Measurements from ENCODE around the gene ANXA6. TPM values are rescaled to one million over a fixed set of nuclear protein-coding genes. Genes with fewer than 3 reads are reported as not detected.
A peak's percentile ranks its signal among the peaks of the same experiment; 100 is the strongest.

ANXA6 gene
- total and polyA plus RNA-seq, 9 of the 15 experiments (the other 6 are each of a cell fraction or from before 2014, with no cell fraction given): 0.70 to 13.2 (median 8.3) TPM

DNA sequence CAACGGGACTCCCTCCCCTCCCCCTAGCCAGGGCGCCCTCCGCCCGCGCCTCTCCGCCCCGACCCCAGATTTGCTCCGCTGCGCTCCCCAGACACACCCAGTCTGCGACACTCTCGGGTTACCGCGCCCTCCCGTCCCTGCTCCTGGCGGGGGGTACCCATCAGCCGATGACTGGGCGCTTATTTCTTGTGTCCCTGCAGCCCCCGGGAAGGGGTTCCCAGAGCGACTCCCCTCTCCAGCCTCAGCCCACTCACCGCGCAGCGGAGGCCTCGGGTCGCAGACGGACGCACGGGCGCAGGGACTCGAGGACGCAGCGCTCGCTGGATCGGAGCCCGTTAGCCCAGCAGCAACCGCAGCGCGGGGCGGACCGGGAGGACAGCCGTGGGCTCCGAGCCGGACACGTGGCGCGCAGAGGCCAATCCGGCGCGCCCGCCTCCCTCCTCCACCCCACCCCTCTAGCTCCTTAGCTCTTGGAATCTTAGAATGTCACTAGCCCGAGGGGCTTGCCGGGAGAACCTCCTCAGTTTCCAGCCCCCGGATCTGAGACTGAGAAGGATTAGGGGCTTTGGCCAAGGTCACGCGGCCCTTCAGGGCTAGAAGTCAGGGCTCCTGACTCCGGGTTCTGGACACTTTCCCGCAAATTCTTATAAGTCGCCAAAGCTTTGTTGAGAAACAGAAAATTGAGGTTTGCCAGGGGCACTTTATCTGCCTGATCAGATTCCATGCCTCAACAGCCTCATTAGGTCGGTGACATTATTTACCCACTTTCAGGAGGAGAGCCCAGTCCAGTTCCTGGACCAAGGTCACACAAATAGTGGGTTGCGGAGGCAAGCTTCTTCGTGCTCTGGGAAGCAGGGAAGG is at the start of gene ANXA6 (continued):
- peak; percentile 66; the same call in 1 of the 2 replicates for TF ChIP-seq PHF8 (IDR thresholded peaks at IDR 0.05; ENCODE audit: borderline replicate concordance, low read length)
- TF ChIP-seq KDM2B (CRISPR knock-in tag; IDR thresholded peaks at IDR 0.05): peak; percentile 94; the same call in 1 of the 2 replicates
- TF ChIP-seq IRF9 (tag; IDR thresholded peaks at IDR 0.05): no peak
- TF ChIP-seq ZBTB5 (IDR thresholded peaks at IDR 0.05): peak; percentile 96
- TF ChIP-seq, protein P1, sequence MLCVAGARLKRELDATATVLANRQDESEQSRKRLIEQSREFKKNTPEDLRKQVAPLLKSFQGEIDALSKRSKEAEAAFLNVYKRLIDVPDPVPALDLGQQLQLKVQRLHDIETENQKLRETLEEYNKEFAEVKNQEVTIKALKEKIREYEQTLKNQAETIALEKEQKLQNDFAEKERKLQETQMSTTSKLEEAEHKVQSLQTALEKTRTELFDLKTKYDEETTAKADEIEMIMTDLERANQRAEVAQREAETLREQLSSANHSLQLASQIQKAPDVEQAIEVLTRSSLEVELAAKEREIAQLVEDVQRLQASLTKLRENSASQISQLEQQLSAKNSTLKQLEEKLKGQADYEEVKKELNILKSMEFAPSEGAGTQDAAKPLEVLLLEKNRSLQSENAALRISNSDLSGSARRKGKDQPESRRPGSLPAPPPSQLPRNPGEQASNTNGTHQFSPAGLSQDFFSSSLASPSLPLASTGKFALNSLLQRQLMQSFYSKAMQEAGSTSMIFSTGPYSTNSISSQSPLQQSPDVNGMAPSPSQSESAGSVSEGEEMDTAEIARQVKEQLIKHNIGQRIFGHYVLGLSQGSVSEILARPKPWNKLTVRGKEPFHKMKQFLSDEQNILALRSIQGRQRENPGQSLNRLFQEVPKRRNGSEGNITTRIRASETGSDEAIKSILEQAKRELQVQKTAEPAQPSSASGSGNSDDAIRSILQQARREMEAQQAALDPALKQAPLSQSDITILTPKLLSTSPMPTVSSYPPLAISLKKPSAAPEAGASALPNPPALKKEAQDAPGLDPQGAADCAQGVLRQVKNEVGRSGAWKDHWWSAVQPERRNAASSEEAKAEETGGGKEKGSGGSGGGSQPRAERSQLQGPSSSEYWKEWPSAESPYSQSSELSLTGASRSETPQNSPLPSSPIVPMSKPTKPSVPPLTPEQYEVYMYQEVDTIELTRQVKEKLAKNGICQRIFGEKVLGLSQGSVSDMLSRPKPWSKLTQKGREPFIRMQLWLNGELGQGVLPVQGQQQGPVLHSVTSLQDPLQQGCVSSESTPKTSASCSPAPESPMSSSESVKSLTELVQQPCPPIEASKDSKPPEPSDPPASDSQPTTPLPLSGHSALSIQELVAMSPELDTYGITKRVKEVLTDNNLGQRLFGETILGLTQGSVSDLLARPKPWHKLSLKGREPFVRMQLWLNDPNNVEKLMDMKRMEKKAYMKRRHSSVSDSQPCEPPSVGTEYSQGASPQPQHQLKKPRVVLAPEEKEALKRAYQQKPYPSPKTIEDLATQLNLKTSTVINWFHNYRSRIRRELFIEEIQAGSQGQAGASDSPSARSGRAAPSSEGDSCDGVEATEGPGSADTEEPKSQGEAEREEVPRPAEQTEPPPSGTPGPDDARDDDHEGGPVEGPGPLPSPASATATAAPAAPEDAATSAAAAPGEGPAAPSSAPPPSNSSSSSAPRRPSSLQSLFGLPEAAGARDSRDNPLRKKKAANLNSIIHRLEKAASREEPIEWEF (CRISPR knock-in tag; IDR thresholded peaks at IDR 0.05): no peak
- TF ChIP-seq, protein P2, sequence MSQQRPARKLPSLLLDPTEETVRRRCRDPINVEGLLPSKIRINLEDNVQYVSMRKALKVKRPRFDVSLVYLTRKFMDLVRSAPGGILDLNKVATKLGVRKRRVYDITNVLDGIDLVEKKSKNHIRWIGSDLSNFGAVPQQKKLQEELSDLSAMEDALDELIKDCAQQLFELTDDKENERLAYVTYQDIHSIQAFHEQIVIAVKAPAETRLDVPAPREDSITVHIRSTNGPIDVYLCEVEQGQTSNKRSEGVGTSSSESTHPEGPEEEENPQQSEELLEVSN (IDR thresholded peaks at IDR 0.05; ENCODE audit: borderline replicate concordance in 1 of 2, extremely low read depth in 1 of 2, insufficient read depth in 1 of 2, insufficient read length in 1 of 2, low read depth in 1 of 2, low read length in 1 of 2, poor library complexity in 1 of 2, severe bottlenecking in 1 of 2): peak; percentile 91 to 98
- TF ChIP-seq NRF1 (conservative IDR thresholded peaks at IDR 0.05 in 1 of 2, IDR thresholded peaks at IDR 0.05 in 1 of 2): peak; percentile 72 to 77
- TF ChIP-seq NFE2 (IDR thresholded peaks at IDR 0.05; ENCODE audit: low read depth): peak; percentile 53; the same call in 1 of the 2 replicates
- TF ChIP-seq, protein P3, sequence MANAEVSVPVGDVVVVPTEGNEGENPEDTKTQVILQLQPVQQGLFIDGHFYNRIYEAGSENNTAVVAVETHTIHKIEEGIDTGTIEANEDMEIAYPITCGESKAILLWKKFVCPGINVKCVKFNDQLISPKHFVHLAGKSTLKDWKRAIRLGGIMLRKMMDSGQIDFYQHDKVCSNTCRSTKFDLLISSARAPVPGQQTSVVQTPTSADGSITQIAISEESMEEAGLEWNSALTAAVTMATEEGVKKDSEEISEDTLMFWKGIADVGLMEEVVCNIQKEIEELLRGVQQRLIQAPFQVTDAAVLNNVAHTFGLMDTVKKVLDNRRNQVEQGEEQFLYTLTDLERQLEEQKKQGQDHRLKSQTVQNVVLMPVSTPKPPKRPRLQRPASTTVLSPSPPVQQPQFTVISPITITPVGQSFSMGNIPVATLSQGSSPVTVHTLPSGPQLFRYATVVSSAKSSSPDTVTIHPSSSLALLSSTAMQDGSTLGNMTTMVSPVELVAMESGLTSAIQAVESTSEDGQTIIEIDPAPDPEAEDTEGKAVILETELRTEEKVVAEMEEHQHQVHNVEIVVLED (CRISPR knock-in tag; IDR thresholded peaks at IDR 0.05): 0 out of 2 replicates have a peak, but pooled peaks have one; percentile 28
- TF ChIP-seq CCNT2 (IDR thresholded peaks at IDR 0.05; ENCODE audit: borderline replicate concordance, extremely low read depth, insufficient read length, low read depth, low read length): peak; percentile 77
- TF ChIP-seq SMAD4 (CRISPR knock-in tag; conservative IDR thresholded peaks at IDR 0.05): peak; percentile 84
- no peak for TF ChIP-seq ZNF436 (CRISPR knock-in tag; IDR thresholded peaks at IDR 0.05)
